NCI-H2196 (cell line): ENCODE data around the gene FGD5.

Source experiments
- DNase-seq: peaks from one replicate; lab custom pipeline; 2025; ENCODE audit not compliant: unreplicated experiment; lab: John Stamatoyannopoulos, UW

Gene FGD5

DNA sequence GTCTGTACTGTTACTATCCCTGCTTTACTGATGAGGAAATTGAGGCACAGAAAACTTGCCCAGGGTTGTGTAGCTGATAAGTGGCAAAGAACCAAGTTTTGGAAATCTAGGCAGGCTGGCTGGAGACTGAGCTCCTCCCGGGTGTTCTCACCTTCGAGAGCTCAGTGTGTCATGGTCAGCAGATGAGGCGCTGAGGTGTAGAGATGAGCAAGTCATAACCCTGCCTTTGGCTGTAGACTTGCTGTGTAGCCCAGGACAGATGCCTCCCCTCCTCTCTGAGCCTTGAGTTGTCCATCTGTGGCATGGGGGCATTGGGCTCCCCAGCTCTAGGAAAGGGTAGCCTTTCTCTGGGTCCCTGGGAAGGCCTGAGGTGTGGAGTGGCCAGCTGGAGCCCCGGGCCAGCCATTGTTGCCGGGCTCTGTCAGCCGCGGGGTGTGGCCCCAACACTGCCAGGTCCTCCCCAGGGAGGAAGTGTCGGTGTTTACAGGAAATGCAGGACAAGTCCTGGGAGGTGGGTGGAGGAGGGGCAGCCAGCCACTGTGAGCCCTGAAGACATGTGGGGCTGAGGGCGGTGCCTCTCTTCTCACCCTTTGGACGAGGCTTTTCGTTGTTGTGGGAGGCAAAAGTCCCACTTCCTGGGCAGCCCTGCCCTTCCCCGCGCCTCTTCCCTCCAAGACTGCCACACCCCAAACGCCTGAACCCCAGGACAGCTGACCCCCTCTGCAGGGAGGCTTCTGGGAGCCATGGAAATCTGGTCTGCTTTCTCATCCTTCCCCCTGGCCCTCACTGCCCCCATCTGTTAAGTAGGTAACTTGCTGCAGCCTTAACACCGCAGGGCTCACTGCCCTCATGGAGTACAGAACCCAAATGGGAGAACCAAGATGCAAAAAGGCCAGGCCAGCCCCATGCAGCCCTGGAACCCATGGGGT lies 29.1 kb downstream of the FGD5 start:
- no peak for DNase-seq

DNA sequence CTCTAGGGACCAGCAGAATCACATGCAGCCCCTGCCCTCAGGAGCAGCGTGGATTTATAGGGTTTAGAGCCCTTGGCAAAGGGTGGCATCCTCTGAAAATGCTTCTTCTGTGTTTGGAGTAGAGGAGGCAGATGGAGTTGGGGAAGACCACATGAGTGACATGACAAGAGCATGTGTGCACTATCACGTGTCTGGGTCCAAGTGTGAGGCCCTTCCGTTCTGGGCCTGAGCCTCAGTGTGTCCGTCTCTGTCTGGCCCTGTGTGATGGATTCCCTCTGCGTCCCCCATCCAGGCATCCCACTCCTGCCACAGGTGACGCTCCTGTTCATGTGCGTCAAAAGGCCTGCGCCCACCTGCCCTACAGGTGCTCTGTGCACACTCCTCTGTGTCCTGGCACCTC lies 30.1 kb downstream of the FGD5 start:
- DNase-seq = no peak

DNA sequence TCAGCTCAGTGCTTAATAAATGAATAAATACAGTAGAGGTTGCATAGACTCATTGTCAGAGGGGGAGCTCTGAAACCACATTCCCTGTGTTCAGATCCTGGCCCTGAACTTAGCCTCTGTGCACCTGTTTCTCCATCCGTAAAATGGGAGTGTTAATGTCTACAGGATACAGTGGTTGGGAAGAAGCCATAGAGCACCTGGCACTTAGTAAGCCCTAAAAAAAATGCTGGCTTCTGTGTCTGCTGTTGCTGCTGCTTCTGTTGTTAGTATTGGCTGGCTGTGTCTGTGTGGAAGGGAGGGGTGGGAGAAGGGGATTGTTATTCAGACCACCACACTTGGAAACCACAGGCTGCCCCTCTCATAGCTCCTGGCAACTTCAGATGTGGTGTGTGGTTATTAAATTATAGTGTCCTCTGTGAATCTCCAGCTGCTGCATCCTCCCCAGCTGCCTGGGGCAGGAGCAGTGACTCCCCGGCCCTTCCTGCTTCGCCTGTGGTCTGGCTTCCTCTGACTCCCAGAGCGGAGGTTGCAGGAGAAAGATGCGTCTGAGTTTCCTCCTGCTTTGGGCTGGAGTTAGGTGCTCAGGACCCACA lies 31.0 kb downstream of the FGD5 start:
- DNase-seq = no peak

DNA sequence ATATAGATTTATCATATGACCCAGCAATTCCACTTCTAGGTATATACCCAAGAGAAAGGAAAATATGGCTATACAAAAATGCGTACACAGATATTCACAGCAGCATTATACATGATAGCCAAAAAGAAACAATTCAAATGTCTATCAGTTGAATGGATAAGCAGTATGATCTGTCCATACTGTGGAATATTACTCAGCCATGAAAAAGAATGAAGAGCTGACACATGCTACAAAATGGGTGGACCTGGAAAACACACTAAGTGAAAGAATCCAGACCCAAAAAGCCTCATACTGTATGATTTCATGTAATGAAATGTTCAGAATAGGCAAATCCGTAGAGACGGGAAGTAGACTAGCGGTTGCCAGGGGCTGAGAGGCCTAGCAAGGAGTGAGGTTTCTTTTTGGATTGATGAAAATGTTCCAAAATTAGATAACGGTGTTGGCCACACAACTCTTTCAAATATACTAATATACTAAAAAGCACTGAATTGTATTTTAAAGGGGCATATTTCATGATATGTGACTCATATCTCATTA lies 33.4 kb downstream of the FGD5 start:
- DNase-seq = no peak

DNA sequence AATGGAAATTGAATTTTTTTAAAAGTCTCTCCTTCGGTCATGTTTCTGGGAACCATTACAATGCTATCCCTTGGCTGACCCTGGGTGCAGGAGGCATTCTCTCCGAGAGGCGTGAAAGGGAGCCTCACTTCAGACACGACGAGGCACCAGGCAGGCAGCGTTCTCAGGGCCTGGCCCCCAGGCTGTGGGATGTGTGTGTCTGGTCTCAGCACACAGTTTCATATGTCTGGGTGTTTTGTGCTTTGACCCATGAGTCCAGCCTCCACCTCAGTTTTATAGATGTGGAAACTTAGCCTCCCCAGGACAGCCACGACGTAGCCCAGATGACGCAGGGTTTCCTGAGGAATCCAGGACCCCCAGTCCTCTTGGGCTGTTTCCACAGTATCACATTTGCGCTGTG lies 34.0 kb downstream of the FGD5 start:
- DNase-seq = no peak

DNA sequence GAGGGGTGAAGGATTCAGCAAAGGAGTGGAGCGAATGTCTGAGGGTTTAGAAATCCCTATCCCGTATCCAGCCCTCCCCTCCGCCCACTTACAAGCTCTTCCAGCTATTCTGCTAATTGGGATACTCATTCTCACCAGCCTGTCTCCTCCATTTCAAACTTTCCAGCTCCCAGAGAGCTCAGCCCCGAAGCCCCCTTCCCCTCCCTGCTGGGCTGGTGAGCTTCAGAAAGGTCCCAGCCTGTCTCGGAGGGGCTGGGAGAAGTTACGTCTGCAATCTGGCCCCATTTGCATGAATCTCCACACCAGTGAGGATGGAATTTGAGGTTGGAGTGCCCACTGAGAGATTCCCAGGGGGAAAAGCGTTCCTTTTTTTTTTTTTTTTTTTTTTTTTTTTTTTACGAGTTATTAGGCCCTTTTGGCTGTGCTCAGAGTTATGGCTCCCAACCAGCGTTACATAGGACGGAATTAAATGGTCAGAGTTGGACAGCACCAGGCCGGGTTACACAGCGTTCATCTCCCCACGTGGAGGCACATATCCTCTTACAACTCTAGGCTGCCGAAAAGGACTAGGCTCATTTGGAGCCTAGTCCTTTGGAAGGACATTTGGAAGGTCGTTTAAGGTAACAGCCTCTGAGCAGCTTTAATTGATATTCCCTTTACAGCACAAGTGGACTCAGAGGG lies 34.6 kb downstream of the FGD5 start:
- DNase-seq = no peak

DNA sequence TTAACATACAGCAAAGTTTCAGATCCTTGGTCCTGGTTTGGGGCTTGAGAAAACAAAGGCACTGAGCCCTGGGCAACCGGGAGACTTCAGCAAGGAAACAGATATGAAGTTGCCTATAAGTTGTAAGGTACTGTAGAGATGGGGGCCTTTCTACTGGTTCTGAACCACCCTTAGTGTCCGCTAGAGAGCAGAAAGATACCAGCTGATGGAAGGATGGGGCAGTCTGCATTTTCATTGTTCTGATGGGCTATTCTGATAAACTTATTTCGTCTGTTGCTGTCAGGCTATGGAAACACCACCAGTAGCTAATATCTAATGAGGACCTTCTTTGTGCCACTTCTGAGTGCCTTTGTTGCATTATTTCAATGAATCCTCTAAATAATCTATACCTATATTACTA lies 38.7 kb downstream of the FGD5 start:
- DNase-seq = no peak

DNA sequence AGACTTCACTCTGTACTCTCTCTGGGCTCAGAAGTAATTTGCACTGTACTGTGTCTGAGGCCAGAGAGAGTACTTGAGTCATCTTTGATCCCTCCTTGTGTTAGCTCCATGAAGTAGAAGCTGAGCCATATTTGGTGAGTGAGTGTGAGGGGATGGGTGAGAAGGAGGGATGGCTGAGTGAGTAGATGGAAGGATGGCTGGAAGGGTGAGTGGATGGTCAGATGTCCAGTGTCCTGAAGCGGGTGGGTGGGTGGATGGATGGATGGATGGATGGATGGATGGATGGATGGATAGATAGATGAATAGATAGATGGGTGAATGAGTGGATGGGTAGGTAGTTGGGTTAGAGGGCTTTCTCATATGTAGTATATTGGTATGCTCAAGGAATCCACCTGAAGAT lies 39.3 kb downstream of the FGD5 start:
- DNase-seq = no peak

DNA sequence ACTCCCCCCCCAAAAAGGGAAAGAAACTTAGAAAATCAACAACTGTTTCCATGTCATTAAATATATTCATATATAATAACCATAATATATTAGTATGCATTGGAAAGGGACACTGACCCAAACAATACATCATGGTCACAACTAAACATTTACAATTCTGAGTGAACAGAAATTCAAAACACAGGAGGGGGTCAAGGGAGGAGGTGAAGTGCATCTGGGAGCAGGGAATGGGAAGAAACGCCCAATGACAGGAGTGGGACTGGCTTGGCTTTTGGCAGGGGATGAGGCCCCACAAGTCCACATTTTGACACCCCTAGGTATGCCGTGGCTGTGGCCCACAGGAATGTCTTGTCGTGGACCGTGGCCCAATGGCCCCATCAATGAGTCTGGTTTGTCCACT lies 41.1 kb downstream of the FGD5 start:
- no peak for DNase-seq

DNA sequence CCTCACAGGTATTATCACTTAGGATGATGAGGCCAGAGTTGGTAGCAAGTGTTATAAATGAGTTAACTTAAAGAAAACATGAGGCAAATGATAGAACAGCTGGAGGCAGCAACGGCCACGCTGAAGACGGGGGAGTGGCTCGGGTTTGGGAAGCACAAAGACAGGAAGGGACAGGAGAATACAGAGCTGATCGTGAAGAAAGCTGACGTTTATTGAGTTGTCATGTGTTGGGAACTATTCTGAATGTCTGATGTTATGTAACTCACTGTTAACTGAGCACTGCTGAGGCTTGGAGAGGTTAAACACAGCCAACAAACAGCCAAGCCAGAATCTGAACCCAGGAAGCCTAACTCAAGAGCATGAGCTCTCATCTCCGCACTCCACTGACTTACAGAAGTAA lies 42.3 kb downstream of the FGD5 start:
- DNase-seq = no peak

DNA sequence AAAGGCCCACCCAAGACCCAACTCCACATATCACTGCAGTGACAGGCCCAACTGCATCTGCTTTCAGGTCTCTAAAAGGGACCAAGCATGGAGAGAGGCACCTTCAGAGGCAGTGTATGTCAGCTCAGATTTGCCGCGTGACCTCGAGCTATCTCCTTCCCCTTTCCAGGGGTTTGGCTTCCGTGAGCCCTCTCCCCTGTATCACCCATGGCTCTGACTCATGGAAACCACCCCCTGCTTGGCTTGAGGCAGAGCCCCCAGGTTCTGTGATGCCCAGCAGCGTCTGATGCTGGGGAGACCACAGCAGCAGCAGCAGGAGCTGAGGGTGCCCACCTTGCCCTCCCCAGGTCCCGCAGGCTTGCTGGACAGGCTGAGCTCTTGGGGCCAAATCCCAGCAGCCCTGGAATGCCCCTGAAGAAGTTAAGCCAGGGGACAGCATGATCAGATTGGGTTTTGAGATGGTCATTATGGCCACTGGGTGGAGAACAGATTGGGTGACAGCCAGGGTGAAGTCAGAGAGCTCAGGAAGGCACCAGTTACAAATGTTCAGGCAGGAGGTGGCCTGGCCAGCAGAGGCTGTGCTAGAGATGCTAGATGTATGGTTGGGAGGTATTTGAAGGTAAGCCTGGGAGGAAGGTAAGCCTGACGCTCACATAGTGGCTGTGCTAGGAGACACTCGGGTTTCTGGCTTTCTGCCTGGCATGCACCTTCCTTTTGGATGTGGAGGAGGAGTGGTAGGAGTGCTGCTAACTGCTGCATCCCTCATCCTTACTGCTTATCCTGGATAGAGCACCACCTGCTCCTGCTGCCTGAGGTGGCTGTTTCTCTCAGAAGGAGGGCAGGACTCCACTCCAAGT lies 42.9 kb downstream of the FGD5 start:
- DNase-seq = no peak

DNA sequence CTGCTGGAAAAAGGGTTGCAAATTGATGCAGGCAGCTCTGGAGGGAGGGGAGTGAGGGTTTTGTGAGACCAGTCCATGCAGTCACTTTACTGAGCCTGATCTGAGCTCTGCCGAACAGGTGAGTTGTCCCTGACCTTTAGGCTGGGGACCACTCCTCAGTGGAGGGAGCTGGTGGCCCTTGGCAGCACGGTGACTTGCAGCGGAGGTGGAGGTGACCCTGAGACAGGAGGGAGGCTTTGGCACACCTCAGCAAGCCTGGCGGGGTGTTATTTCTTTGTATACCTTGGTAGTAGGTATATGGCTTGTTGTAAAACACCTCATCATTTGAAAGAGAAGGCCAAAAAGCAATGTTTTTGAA lies 43.5 kb downstream of the FGD5 start:
- no peak for DNase-seq

DNA sequence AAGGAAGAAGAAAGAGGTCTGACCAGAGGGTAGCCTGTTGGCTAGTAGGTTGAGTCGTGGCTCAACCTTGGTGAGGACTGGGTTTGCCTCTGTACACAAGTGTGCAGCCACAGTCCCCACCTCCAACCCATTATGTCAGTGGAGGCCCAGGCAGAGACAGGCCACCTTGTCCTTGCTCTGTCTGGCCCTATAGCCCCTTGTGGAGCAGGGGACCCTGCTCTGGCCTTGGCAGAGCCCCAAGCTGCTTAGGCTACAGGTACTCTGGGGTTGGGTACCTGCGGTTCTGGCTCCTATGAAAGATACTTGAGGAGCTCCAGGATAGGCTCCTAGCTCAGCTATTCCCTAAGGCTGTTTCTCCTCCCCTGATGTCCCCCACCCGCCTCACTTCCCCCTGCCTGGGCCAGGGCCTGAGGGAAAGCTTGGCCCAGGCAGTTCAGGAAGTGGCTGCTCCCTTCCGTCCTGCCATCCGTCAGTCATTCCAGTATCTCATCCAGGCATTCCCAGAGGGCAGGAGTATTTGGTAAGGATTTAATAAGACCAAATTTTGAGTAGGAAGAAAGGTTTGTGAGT lies 44.0 kb downstream of the FGD5 start:
- DNase-seq = no peak

DNA sequence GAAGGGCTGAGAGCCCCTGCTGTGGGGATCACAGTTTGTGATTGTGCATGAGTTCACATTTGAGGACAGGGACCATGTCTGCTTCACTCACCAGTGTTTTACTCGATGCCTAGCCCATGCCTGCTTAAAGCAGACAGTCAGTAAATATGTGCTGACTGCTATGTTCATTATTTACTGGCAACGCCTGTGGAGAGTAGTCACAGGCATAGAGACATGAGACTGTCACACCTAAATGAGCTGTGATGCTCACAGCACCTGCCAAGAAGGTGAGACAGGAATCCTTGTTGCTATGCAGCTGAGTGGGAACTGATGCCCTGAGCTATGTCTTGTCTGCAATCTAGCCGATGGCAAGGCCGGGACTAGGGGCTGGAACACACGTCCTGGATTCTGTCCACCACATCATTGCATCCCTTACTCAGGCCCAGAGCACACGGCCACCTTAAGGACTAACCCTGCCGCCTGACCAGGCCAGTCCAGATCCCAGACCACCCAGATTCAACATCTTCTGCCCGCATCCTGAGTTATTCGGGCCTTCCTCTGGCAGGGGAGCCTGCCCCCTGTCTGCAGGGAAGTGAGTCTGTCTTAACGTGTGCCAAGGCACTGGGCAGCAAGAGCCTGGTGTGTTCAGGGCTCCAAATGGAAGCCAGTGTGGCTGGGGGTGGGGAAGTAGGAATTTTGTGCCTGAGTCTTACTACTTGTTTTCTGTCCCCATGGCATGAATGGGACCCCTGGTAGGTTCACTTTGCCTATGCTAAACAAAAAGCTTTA lies 44.8 kb downstream of the FGD5 start:
- DNase-seq = no peak

DNA sequence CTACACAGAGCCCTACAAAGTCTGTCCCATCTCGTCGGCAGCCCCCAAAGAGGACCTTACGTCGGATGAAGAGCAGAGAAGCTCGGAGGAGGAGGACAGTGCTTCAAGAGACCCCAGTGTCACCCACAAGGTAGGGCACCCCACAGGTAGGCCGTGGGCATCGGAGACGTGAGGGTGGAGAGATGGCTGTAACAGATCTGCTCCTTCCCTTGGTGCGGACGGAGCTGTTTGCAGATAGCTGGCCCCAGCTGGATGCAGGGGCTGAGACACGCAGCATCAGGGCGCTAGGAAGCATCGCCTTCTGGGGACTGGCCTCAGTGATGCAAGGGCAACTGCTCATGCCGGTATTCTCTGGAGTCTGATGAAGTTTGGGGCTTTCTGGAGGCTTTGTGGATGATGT lies 45.4 kb downstream of the FGD5 start:
- no peak for DNase-seq

DNA sequence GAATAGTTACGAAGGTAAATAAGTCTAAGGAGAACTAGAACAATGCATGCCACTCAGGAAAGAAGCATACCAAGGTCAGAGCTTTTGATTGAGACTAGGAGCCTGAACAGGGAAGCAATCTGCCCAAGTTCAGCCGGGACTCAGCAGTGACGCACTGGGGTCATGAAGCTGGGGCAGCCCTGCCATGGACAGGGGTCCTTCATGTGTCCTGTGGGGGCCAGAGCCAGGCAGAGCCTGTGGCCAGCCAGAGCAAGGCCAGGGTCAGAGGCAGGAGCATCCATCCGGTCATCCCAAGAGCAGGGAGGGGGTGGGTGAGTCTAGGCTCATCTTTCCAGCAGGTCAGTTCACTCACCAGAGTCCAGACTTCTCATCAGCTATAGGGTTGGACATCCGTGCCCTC lies 47.9 kb downstream of the FGD5 start:
- no peak for DNase-seq

DNA sequence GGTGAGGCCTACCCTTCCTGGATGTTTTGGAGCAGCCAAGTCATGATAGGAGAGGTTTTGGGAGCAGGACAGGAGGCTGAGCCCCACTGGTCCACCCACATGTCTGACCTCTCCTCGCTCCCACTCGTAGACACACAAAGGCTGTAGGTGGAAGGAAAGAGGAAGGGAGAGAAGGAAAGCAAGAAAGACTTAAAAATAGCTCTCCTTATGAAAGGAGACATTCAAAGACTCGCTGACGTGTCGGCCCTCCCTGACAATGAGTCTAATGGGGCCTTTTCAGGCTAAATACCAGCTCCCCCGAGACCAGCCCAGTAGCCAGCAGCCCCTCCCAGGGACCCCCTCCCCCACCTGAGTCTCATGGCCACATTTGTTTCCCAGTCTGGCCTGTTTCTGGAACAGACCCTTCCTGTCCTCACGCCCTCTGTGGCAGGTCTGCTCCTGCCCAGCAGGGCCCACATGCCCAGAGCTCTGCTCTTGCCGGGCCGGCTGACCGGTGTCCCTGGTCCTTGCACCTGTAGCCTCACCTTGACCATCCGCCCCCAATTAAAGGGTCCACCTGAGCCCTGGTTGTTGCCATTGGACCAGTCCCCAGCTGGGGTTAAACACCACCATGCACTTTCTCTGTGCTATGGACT lies 49.3 kb downstream of the FGD5 start:
- no peak for DNase-seq

DNA sequence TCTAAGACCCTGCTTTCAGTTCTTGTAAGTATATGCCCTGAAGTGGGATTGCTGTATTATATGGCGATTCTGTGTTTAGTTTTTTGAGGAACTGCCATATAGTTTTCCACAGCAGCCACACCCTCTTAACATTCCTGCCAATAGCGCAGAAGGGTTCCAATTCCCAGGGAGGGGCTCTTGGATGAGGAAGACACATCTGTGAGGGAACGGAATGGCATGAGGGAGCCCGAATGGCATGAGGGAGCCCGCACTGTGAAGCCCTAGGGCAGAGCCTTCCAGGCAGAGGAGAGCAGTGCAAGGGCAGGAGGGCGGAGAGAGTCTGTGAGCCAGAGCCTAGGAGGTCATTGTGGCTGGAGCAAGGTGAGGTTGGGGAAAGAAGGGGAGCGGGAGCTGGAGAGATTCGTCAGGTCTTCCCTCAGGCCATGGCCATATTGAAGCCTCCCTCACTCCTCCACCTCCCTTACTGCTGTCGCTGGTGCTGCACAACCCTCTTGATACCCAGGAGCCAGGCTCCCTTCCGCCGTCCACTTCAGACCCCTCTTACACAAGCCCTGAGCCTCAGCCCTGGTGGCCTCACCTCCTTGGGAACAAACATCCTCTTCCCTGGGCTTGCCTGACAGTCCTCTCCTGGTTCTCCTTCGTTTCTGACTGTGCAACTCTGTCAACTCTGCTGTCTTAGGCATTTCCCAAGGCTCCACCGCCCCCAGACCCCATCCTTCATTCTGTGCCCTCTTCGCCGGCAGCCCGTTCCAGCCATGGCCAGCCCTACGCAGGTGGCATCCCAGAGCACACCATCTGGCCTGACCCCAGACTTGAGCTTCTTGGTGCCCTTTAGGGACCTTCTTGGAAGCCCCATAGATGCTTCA lies 51.4 kb downstream of the FGD5 start:
- no peak for DNase-seq

DNA sequence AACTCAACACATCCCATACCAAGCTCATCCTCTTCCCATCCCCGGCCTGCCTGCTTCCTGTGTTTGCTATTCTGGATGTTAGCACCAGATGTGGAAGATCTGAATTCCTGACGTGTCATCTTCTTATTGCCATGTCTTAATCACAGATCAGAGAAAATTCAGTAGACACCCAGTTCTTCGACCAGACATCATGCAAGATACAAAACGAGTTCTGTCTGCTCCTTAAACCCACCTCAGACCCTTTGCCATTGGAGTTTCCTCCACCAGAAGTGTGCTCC lies 52.0 kb downstream of the FGD5 start:
- DNase-seq = no peak
